Activated CD8-positive, alpha-beta memory T cell treated with anti-CD3 and anti-CD28 coated beads for 36 hours (primary cell): ENCODE data around the gene NKD1. TPM values are rescaled to one million over a fixed set of nuclear protein-coding genes. Genes with fewer than 3 reads are reported as not detected.
"Not testable (repeated sequence)": the region's sequence is repeated elsewhere in the genome, so short reads cannot be mapped to it uniquely, and the experiment has no call there.

Experiments
- CTCF ChIA-PET: fragments of 350-600 bp; sonication (Branson Sonifier 250); formaldehyde crosslinking; loops from one replicate; lab custom pipeline; 2021; ENCODE audit warnings: antibody characterized with exemption; lab: Charles Lee
- POLR2A ChIA-PET: fragments of 350-600 bp; sonication (Branson Sonifier 250); formaldehyde crosslinking; loops from one replicate; lab custom pipeline; 2021; ENCODE audit warnings: antibody characterized with exemption; lab: Charles Lee
- total RNA-seq, 2 experiments: library from RNA; stranded (reverse); gene quantifications; one replicate each; pipeline ENCODE4 v1.2.3, GENCODE V29; 2021

NKD1 gene
- total RNA-seq, 2 experiments from 2014 or later: 0.73 to 1.9 TPM

DNA sequence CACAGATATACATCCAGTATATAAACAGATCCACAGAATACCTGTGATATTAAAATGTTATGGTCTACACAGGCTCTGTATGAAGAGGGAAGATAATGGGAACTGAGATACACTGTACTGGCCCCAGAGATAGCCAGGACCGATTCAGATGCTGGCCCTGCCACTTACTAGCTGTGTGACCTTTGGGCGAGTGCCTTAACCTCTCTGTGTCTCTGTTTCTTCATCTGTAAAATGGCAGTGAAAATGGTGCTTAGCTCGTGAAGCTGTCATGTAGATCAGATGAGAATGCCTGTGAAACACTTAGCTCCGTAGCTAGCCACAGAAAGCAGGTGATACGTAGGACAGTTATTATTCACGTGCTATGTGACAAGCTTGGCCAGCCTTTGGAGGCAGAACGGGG lies 22.2 kb downstream of the NKD1 start:
- ChIA-PET POLR2A (no interaction called here), CTCF (no interaction called here)

DNA sequence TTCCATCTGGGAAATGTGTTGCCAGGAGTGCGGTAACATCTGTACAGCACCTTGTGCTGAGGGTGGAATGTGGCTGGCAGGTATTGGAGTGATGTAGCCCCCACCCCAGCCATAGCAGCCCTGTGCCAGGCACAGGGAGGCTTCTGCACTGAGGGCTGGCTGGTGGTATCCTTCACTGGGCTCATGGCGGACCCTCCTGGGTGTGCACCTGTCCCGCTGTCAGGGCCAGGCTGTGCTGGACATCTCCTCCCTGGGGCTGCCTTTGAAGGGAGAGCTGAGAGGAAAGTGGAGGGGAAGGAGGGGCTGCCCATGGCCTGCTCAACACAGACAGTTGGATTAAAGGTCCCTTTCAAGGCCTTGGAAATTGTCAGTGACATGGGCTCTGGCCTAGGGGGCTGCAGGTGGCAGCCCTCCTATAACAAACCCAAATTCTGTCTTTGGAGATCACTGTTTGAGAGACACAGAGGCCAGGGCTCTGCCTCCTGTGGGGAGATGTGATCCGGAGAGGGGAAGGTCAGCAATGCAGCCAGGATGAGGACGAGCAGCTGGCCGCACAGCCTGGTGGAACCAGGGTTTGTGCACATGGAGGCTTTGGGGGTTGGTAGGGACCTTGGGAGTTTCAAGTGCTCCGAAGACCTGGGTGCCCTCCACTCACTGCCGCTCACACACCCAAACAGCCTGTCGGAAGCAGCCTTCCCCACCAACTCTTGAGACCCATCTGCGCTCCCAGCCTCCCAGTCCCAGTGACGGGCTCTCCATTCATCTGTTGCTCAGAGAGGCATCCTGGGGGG lies 22.8 kb downstream of the NKD1 start:
- CTCF ChIA-PET: no interaction called here
- POLR2A ChIA-PET: no interaction called here

DNA sequence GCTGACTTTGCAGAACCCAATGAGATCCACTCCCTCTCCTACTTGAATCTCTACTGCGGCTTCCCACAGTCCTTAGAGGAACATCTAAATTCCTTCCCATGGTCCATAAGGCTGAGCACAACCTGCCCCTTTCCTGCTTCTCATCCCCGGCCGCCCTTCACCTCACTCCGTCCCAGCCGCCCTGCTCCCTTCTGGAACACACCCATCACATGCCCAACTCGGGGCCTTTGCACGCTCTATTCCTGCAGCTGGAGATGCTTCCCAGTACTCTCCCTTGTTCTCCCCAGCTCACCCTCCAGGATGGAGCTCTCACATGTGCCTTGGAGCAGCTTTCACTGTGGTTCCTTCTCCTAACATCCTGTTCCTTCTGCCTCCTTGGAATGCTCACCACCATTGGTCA lies 23.6 kb downstream of the NKD1 start:
- CTCF ChIA-PET: no interaction called here
- POLR2A ChIA-PET: no interaction called here

DNA sequence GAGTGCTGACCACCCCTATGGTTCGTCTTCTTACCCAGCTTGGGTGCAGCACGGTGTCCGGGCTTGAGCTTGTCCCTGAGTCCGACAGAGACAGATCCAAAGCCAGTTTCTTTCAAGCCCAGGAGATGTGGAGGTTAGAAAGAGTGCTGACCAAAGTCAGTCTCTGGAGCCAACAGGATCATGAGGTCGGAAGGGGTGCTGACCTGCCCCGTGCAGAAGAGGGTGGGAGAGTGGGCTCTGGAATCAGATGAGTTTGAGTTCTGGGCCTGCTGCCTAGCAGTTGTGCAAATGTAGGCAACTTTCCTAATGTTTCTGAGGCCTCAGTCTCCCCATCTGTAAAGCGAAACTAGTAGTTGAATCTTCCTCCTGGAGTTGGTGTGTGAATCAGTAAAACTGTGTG lies 24.5 kb downstream of the NKD1 start:
- POLR2A ChIA-PET: no interaction called here
- CTCF ChIA-PET: interaction anchor here (1.6 kb wide), 1 partner anchor 25 kb away, joined by 3 read pairs; no protein-coding TSS in a partner anchor

DNA sequence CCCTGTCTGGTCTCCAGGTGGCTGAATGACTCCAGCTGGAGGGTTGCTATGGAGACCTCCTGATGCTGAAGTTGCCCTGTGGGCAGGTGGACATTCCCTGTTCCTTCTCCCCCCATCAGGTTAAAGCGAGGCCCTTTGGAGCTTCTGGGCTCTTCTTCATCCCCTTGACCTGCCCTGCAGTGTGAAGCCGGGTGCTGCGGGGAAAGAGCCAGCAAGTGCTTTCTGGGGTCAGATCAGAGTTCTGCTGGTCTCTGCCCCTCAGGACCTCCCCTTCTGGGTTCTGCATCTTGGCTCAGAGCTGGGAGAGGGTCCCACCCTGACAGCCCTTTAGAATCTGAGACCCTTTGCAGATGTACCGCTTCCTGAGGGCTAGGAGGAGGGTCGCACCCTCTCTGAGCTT lies 25.1 kb downstream of the NKD1 start:
- ChIA-PET POLR2A (no interaction called here), CTCF (interaction anchor here (1.6 kb wide), 1 partner anchor 26 kb away, joined by 3 read pairs; no protein-coding TSS in a partner anchor)

DNA sequence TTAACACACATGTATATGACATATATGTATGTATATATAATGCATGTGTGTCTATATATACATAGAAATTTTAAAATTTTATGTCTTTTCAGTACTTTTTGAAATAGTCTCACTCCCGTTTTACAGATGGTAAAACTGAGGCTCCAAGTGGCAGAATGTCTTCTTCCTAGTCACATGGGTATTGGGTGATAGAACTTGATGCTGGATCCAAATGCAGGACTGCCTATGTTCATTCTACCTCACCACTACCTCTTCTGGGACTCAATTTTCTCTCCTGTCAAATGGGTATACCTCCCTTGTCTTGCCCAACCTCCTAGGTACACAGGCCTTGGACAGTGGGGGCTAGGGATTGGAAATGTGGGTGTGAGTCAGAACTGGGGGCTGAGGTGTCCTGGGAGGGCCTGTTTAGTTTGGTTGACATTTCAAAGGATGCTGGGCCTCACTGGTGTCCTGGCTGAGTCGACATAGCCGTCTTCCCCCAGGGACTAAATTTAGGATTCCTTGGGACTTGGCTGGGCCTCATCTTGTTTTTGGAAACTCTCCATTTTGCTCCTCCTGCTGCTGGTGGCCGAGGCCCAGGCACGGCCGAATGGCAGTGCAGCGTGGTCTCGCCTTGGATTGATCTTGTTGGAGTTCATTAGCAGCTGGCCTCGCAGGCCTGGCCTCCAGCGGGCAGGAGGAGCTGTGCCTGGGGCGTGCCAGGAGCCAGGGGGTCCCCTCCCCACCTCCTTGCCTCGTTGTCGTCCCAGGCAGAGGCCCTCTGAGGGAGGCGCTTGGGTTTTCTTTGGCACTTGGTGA lies 25.9 kb downstream of the NKD1 start:
- ChIA-PET POLR2A (no interaction called here), CTCF (interaction anchor here (1.6 kb wide), 1 partner anchor 27 kb away, joined by 3 read pairs; no protein-coding TSS in a partner anchor)

DNA sequence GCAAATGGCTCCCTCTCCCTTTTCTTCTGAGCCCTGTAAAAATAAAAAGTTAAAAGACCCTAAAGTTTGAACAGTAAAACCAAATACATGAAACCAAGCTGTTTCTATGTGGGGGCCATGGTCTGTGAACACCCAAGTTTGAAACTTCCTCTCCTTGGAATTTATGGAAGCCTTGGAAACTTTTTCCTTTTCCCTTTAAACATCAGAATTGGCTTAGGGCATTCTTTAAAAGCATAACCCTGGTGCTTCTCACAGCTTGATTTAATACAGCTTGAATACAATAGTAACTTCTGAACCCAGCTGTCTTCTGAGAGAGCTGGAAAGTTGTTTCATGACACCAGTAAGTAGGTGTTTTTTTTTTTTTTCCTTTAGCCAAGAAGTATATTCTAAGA lies 26.5 kb downstream of the NKD1 start:
- ChIA-PET CTCF (interaction anchor here (1.0 kb wide), 1 partner anchor 231 kb away, joined by 4 read pairs; no protein-coding TSS in a partner anchor), POLR2A (no interaction called here)

DNA sequence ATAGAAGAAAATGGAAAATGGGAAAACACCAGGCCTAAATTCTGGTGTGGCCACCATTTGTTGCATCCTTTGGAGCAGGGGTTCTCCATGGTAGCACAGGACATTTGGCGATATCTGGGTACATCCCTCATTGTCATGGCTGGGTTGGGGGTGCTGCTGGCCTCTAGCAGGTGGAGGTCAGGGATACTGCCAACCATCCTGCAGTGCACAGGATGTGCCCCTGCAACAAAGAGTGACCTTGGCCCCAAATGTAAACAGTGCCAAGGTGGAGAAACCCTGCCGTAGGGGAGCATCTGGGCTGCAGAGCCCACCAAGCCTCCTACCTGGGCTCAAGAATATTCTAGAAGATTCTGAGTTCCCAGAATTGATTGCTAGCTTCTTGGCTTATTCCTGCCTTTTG lies 27.5 kb downstream of the NKD1 start:
- CTCF ChIA-PET: interaction anchor here (0.6 to 1.0 kb wide), 2 partner anchors 230 to 268 kb away, joined by 4 read pairs; no protein-coding TSS in a partner anchor
- POLR2A ChIA-PET: no interaction called here

DNA sequence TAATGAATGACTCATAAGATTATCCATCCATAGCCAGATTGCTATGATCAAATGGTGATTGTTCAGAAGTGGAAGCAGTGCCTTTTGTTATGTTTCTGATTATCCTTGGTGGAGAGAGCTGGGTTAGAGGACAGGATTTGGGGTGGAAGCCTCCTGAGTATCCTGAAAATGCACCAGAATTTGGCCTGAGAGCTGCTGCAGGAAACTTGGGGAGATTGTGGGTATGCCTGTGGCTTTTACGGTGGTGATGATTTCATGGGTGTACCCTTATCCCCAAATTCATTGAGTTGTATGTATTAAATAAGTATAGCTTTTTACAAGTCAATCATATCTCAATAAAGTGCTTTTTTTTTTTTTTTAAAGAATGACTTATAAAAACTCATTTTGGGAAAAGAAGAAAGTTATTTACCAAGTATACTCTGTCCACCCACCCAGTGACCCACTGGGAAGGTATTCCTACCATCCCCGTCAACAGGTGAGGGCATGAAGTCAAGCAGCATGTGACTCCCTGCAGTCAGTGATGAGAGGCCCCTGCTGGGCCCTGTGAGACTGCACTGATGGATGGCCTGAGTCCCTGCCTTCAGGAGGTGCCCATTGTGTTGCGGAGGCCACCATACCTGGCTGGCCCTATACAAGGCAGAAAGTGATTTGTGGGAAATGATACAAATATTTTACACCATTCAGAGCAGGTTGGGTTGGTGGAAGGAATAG lies 28.4 kb downstream of the NKD1 start:
- ChIA-PET CTCF (interaction anchor here (1.3 kb wide), 1 partner anchor 10 kb away, joined by 3 read pairs; no protein-coding TSS in a partner anchor), POLR2A (no interaction called here)

DNA sequence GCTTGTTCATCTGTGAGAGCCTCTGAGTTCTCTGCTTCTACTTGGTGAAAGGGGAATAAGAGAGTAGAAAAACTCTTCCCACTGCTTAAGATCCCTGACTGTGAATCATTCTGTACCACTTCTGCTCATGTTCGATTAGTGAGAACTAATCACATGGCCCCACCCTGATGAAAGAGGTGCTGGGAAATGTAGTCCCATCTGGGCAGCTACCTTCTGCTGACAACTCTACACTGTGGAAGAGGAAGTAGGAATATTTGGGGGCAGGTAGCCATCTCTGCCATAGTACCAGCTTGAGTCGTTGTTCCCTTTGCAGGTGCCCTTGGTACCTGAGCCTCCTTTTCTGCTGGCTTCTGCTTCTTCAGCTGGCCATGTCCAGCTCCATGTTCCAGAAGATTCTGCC lies 29.9 kb downstream of the NKD1 start:
- ChIA-PET POLR2A (no interaction called here), CTCF (no interaction called here)

DNA sequence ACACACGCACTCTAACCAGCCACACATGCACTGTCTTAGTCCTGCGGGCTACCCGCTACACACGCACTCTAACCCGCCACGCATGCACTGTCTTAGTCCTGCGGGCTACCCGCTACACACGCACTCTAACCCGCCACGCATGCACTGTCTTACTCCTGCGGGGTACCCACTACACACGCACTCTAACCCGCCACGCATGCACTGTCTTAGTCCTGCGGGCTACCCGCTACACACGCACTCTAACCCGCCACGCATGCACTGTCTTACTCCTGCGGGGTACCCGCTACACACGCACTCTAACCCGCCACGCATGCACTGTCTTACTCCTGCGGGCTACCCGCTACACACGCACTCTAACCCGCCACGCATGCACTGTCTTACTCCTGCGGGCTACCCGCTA lies 31.2 kb downstream of the NKD1 start:
- POLR2A ChIA-PET, CTCF ChIA-PET: not testable (repeated sequence)

DNA sequence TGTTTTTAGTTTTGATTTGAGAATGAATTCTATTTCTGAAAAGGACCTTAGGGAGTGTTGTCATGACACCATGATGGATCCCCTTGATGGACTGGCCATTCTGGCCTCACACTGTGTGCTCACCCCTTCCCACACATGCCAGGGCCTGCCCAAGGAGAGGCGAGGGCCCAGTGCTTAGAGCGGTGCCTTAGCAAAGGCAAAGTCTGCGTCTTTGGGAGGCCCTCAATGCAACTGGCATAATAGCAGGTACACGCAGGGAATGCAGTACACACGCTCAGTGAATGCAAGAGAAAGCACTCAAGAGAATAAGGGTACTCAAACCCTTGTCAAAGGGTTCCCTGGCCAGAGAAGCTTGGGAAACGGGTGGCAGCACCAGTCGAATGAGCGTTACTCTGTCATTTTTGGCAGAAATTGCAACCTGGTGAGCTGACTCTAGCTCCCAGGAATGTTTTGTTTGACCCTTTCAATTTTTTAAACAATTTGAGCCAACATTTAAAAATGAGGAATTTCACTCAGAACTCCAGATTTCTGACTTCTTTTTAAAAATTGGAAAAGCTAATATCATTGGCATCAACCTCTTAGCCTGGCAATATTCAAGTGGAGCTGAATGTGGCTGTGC lies 32.1 kb downstream of the NKD1 start:
- POLR2A ChIA-PET: no interaction called here
- CTCF ChIA-PET: interaction anchor here (1.1 kb wide), 1 partner anchor 18 kb away, joined by 3 read pairs; no protein-coding TSS in a partner anchor

DNA sequence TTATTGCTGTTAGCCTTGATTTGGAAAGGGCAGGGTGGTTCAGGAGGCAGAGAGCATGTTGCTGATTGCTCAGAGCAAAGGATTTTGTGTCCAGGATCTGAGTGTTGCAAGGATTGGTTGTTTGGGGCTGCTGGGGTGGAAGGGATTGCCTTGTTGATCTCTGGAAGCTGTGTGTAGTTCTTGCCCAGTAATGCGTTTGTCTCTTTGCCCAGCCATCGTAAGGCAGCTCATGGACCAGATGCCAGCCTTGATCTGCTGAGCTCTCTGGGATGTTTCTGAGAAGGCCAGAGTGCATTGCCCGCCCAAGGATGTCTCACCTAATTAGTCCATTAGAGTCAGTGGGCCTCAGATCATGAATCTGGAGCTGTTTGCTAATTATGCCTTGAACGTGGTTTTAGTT lies 33.6 kb downstream of the NKD1 start:
- POLR2A ChIA-PET: no interaction called here
- CTCF ChIA-PET: no interaction called here

DNA sequence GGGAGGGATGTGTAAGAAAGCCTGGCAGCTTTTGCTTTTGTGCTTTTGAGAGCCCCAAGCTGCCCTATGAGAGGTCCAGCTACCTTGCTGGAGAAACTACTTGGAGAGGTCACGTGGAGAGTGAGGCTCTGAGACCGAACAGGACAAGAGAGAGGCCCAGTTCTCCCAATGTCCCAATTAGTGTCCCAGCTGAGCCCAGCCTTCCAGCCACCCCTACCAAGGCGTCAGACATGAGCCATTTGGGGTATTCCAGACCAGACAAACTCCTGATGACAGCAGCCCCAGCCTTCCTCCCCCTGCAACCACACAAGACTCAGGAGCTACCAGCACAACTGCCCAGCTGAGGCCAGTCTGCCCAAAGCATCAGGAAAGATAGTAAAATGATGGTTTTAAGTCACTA lies 35.0 kb downstream of the NKD1 start:
- ChIA-PET CTCF (no interaction called here), POLR2A (no interaction called here)

DNA sequence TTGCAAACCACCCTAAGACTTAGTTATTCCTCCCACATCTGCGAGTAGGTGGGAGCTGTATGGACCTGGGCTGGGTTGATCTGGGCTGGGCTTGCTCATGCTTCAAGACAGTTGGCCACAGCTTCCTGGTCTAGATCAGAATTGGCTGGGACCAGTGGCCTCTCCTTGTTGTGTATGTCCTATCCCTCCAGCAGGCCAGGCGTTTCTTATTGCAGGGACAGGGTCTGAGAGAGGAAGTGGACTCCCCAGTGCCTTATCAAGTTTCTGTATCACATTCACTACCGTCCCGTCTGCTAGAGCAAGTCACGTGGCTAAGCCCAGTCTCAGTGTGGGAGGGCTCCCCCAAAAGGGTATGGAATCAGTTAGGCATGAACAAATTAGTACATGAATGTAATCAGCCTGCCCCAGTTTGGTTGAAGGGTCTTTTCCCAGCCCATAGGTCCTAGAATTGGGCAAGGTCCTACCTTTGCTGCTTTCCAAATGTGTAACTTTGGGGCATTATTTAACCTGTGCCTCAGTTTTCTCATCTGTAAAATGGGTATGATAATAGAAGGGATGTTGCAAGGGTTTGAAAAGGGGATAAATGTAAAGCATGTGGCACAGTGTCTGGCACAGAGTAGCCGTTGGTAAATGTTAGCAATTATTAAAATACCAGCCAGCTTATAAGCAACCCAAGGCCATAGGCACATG lies 36.0 kb downstream of the NKD1 start:
- CTCF ChIA-PET: no interaction called here
- POLR2A ChIA-PET: no interaction called here

DNA sequence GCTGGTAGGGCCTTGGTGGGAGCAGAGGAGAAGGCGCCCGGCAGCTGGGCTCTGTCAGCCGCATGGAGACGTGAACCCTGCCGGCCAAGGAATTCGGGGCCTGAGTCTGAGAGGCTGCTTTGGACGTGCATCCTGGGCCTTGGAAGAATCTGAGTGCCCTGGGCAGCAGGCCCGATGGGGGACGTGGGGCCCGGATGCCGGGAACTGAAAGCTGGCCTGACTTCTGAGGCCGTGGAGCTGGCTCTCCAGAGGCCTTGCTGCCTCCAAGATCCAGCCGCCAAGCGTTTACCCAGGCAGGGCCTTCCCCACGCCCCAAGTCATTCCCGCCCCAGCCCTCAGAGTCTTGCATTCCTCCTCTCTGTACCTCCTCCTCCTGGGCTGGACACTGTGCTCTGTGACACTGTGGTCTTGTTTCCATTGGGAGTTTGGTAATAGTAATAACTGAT lies 37.2 kb downstream of the NKD1 start:
- CTCF ChIA-PET: no interaction called here

DNA sequence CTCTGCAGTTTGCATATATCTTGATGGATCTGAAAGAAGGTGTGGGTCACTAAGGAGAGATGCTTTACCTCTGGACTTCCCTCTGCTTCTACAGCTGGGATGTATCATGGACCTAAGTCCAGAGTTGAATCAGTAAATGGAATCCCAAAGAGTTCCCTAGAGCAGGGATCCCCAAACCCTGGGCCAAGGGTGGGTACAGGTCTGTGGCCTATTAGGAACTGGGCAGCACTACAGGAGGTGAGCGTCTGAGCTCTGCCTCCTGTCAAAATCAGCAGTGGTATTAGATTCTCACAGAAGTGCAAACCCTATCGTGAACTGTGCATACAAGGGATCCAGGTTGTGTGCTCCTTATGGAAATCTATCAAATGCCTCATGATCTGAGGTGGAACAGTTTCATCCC lies 39.3 kb downstream of the NKD1 start:
- ChIA-PET POLR2A (no interaction called here), CTCF (interaction anchor here (1.6 kb wide), 1 partner anchor 77 kb away, joined by 4 read pairs; no protein-coding TSS in a partner anchor)

More for the DNA sequence above, 37.2 kb downstream of the NKD1 start:
- POLR2A ChIA-PET: no interaction called here

DNA sequence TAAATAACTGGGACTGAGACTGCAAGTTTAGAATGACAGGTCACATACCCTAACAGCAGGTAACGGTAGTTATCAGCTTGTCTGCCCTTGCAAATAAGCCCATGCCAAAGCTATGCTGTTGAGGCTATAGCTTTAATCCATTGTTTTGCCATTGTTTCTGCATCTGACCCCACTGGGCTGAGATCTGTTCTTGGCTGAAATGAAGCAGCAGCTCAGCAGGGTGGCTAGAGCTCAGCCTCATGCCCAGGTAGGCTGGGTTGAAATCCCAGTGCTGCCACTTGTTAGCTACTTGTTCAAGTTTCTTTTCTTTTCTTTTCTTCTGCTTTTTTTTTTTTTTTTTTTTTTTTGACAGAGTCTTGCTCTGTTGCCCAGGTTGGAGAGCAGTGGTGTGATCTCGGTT lies 40.1 kb downstream of the NKD1 start:
- POLR2A ChIA-PET: no interaction called here
- CTCF ChIA-PET: interaction anchor here (0.6 to 1.6 kb wide), 3 partner anchors 70 to 361 kb away, joined by 3 to 5 read pairs (median 4); no protein-coding TSS in a partner anchor

DNA sequence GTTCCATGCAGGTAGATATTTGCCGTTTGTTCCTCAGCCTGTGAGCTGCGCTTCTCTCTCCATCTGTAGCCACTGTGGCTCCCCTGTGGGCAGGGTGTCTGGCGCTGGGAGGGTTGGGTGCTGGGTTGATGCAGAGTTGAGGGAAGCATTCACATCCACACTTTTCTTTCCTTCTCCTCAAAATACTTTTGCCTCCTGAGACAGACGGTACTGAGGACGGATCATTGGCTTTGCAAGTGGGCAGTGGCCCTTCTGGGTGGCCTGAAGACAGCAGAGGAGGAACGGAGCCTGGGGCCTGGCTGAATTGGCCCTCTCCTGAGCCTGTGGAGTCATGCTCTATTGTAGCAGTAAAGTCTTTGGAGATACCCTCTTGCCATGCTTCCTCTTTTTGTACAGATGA lies 43.0 kb downstream of the NKD1 start:
- ChIA-PET CTCF (no interaction called here), POLR2A (no interaction called here)
